Skeletal muscle tissue (tissue), 1 donor: Measurements from ENCODE around the gene PRKAR1A. TPM values are rescaled to one million over a fixed set of nuclear protein-coding genes. Genes with fewer than 3 reads are reported as not detected.

Experiments used
- total RNA-seq: library from RNA; depleted of rRNA; stranded (reverse); fragments of >200 nt; gene quantifications from one replicate; pipeline ENCODE4 v1.2.3, GENCODE V29; 2014

Gene PRKAR1A
- total RNA-seq, 1 donor from 2014 or later = 267 TPM

Other genes with a start within 250 kb of the PRKAR1A start
- 1.0 TPM for gene SLC16A6, start 221.3 kb upstream of the PRKAR1A start, total RNA-seq
- 1.6 TPM for gene ARSG, start 220.9 kb upstream of the PRKAR1A start, total RNA-seq
- 37.6 TPM for gene WIPI1, start 54.9 kb upstream of the PRKAR1A start, total RNA-seq
- gene FAM20A, start 88.9 kb downstream of the PRKAR1A start, total RNA-seq = 5.2 TPM